A549 treated with CORT108297 at 1 μM for 4 hours (cell line): ENCODE results near the gene ASB13. TPM values are rescaled to one million over a fixed set of nuclear protein-coding genes. Genes with fewer than 3 reads are reported as not detected.

Experiments used
- total RNA-seq: library from RNA; stranded (reverse); fragments of 200-300 nt; extraction: Qiagen RNA extraction; gene quantifications from 5 replicates; pipeline ENCODE4 v1.2.3, GENCODE V29; 2022

Gene ASB13, protein sequence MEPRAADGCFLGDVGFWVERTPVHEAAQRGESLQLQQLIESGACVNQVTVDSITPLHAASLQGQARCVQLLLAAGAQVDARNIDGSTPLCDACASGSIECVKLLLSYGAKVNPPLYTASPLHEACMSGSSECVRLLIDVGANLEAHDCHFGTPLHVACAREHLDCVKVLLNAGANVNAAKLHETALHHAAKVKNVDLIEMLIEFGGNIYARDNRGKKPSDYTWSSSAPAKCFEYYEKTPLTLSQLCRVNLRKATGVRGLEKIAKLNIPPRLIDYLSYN
- total RNA-seq = 18.2 to 23.9 TPM (median 22.7 TPM) in 5 replicates

GRCh38 chr10:5666008-5666840 is at the start of gene ASB13:
Gene ASB13 (minus strand): TSS chr10:5666595. CDS start chr10:5666551, 44 bp downstream.

DNA sequence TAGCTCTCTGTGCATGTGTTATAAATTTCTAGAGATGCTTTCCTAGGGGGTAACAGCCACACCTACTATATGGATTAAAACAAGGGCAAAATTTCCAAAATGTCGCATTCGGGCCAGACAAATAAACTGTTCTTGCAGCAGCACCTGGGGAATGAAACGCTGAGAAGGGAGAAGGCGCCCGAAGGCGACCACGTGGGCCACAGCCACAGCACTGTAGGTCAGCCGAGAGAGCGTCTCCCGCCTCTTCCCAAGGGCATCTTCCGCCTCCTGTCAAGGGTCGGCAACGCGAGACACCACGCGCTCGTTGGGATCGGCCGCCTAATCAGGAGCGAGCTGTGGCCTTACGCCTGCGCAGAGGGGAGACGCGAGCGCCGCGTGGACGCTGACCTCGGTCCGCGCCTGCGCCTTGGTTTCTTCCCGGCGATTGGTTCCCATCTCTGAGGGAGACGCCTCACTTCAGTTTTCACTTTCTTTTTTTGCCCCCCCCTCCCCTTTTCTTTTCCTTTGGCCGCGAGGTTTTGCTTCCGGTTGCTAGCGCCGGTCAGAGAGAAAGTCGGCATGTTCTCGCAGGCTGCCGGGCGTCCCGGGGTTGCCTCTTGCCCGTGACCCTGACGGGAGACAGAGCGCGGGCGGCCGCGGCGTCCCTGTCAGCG is 18.0 kb upstream of the ASB13 start, which contains the start of gene TASOR2:
TSS of gene TASOR2 (plus strand) at position 521 of the 653 bp plus-strand sequence. CDS start 35,805 bp downstream, outside the sequence.

Other genes with a start within 250 kb of the ASB13 start
- gene CALML5, start 167.0 kb downstream of the ASB13 start, total RNA-seq = not detected in 5 replicates
- 0.02 TPM in 1 of 5 replicates, not detected in the others for gene CALML3, start 141.6 kb downstream of the ASB13 start, total RNA-seq
- gene TASOR2, start 18.2 kb upstream of the ASB13 start, total RNA-seq = 24.9 to 42.1 TPM (median 35.3 TPM) in 5 replicates
- gene GDI2, start 146.8 kb upstream of the ASB13 start, total RNA-seq = 196 to 296 TPM (median 202 TPM) in 5 replicates
- 8.0 to 12.1 TPM (median 11.8 TPM) in 5 replicates for gene ANKRD16, start 223.3 kb upstream of the ASB13 start, total RNA-seq
- gene FBH1, start 223.6 kb upstream of the ASB13 start, total RNA-seq = 34.5 to 42.3 TPM (median 39.2 TPM) in 5 replicates